ENCODE data around the gene KMO. TPM values are rescaled to one million over a fixed set of nuclear protein-coding genes. Genes with fewer than 3 reads are reported as not detected.

Gene KMO
- total RNA-seq, 1 donor from 2014 or later = 0.56 TPM

DNA sequence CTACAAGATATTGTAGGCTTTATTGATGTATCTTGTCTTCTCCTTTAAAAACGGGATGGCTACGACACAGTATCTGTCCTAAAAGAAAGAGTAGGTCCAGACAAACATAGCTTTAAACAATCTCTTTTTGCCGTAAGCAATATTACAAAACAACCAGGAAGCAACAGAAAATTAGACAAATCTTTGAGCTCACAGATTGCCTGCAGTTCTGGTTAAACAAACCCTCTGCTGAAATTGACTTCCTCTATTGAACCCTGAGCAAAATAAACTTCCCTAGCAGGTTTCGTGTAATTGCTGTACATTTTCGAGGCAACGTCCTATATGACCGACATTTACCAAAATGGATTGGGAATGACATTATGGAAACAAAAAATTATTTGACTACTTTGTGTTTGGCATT, 57.3 kb downstream of the KMO start:
- DNase-seq = no peak
- ATAC-seq (ENCODE audit: poor library complexity) = no peak
- intact Hi-C loops (cut with DNase I) = no loop called here

DNA sequence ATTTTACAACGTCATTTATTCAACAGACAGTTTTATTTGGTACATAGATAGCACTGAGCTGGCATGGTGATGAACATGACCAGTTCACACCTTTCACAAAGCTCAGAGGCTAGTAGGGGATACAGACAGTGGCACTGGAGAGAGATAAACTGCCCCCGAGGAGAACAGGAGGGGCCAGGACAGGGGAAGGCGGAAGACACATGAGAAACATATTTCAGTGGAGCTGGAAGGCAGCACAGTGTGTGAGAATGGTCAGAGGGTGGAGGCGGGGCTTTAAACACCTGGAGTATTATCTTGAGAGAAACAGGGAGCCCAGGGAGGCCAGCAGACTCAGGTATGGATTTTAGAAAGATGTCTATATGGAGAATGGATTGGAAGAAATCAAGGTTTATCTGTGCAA, 58.5 kb downstream of the KMO start:
- intact Hi-C loops (cut with DNase I) = no loop called here
- DNase-seq (no peak), ATAC-seq (ENCODE audit: poor library complexity) (no peak)

- intact Hi-C loops (cut with DNase I) = no loop called here
- DNase-seq = no peak
- ATAC-seq (ENCODE audit: poor library complexity) = no peak
Observed at GRCh38 chr1:241591317-241591716, 59.1 kb downstream of the KMO start.

- DNase-seq (no peak), ATAC-seq (ENCODE audit: poor library complexity) (no peak)
Observed at GRCh38 chr1:241591736-241592135, 59.6 kb downstream of the KMO start.

GRCh38 chr1:241592273-241592958, 60.2 kb downstream of the KMO start:
- DNase-seq = no peak
- ATAC-seq (ENCODE audit: poor library complexity) = no peak
- intact Hi-C loops (cut with DNase I) = no loop called here

More at GRCh38 chr1:241591736-241592135, 59.6 kb downstream of the KMO start:
- intact Hi-C loops (cut with DNase I) = no loop called here

DNA sequence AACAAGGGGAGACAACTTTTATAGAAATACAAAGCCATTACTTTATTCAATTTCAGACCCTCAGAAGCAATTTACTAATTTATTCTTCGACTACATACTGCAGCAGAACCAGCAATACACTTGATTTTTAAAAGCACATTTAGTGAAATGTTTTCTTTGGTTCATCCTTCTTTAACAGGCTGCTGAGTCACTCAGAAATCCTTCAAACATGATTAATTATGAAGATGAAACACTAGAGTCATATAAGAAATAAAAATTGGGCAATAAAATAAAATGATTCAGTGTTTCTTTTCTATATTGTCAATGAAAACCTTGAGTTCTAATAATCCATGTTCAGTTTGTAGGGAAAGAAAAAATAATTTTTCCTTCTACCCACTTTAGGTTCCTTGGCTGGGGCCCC, 61.0 kb downstream of the KMO start:
- no peak for DNase-seq
- ATAC-seq (ENCODE audit: poor library complexity) = no peak
- intact Hi-C loops (cut with DNase I) = no loop called here

- ATAC-seq (ENCODE audit: poor library complexity) = no peak
- intact Hi-C loops (cut with DNase I) = no loop called here
- no peak for DNase-seq
Observed at GRCh38 chr1:241596633-241597032, 64.5 kb downstream of the KMO start.

DNA sequence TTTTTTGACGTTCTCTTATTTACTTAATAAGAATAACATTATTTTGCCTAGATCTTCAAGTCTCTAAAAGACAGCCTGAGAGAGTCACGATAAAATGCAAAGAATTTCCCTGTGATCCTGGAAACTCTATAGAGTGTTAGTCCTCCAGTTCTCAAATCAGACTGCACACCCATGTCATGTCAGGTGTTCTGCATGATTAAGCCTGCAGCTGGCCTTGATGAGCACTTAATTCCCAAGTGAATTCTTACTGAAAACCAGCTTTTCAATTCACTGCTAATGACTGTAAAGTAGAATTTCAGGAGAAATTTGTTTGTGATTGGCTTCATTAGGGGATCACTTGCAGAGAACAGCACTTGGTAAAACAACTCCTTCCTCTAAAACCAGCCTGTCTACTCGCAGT, 66.1 kb downstream of the KMO start:
- intact Hi-C loops (cut with DNase I) = no loop called here
- no peak for ATAC-seq (ENCODE audit: poor library complexity)
- no peak for DNase-seq

- ATAC-seq (ENCODE audit: poor library complexity) (no peak), DNase-seq (no peak)
- intact Hi-C loops (cut with DNase I) = no loop called here
Observed at GRCh38 chr1:241600496-241600901, 68.3 kb downstream of the KMO start.

DNA sequence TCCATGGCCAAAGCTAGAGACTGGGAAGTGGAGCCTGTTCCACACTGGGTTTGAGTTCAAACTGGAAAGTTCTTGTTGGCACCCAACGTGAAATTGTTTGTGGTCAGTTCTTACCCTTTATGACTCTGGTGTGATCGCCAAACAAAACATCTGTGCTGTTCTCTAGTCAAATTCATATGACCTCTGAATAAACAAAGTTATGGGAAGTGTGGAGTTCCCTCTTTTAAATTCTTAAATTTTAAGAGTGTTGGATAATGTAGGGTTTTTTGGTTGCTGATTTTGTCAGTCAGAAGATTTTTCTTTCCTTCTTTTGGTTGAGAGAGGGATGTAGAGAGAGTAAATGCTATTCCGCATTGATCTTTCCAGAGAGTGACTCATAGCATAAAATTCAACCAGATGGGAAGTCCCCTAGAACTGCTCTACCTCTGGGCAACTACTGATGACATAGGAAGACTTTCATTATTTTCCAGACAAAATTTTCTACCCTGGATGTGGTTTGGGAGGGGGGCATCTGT, 71.6 kb downstream of the KMO start:
- intact Hi-C loops (cut with DNase I) = no loop called here
- DNase-seq = no peak
- peak; percentile 38 for ATAC-seq (ENCODE audit: poor library complexity)

DNA sequence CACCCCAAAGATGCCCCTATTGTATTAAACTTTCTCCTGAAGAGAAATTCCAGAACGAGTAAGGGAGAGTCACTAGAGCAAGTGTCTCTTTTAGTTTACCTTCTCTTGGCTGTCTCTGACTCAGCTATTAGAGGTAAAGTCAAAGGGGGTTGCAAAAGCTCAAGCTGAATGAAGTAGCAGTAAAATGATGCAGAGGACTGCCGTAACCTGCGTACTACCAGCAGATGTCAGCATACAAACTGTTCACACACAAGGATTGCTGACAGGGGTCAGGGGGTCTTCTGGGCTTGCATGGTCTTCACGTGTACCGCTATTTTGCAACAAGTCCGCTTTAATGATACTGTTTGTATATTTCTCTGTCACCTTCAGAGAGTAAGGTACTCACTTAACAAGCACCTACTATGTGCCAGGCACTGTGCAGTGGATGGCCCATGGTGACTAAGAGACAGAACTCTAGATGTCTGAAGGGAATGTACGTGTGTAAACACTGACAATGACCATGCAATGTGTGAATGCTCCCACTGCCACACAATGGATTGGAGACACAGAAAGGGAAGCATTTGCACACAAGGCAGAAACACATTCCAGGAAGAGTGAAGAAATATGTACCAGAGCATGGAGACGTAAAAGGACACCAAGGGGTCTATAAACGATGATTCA, 73.1 kb downstream of the KMO start:
- intact Hi-C loops (cut with DNase I) = no loop called here
- no peak for DNase-seq
- no peak for ATAC-seq (ENCODE audit: poor library complexity)

GRCh38 chr1:241606544-241606943, 74.4 kb downstream of the KMO start:
- DNase-seq (no peak), ATAC-seq (ENCODE audit: poor library complexity) (no peak)
- intact Hi-C loops (cut with DNase I) = no loop called here

DNA sequence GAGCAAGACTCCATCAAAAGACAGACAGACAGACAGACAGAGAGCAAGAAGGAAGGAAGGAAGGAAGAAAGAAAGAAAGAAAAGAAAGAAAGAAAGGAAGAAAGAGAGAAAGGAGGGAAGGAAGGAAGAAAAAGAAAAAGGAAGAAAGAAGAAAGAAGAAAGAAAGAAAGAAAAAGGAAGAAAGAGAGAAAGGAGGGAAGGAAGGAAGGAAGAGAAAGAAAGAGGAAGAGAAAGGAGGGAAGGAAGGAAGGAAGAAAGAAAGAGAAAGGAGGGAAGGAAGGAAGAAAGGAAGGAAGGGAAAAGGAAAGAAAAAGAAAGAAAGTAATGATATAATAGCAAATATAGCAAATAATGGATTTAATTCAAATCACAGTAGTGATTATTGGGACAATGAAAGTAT, 75.3 kb downstream of the KMO start:
- intact Hi-C loops (cut with DNase I) = no loop called here
- DNase-seq (no peak), ATAC-seq (ENCODE audit: poor library complexity) (no peak)

DNA sequence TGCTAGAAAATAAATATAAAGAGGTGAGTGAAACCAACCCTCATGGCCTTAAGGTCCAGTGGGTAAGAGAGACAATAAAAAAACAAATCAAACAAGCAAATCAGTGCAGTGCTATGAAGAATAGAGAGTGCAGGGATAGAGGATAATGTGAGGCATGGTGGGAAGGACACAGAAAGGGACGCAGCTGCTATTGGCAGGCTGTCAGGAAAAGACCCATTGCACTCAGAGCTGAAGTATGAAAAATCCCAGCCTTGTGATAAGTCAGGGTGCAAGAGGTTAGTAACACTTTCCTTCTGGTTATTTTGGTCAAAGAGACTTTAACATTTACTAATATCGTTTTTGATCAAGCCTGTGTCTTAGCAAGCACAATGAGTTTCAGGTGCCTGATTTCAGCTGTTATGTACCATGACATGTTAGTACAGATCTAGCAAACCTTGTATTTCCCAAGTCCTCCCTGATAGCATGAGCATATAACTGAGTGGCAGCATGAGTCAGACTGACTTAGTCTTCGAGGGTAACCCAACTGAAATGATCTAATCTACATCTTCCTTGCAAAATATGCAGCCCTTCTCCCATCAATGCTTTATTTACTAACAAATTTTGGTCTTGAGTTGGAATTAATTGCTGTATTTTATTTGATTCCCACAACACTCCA, 76.3 kb downstream of the KMO start:
- ATAC-seq (ENCODE audit: poor library complexity) (no peak), DNase-seq (no peak)
- intact Hi-C loops (cut with DNase I) = no loop called here

GRCh38 chr1:241610056-241610815, 78.1 kb downstream of the KMO start:
- intact Hi-C loops (cut with DNase I) = loop anchor here (10.0 kb wide), 2 partner anchors 225 to 385 kb away; partner anchors contain the start of gene MAP1LC3C
- DNase-seq (no peak), ATAC-seq (ENCODE audit: poor library complexity) (peak; percentile 89)

GRCh38 chr1:241611063-241611462, 78.9 kb downstream of the KMO start:
- ATAC-seq (ENCODE audit: poor library complexity) (peak; percentile 96), DNase-seq (no peak)
- intact Hi-C loops (cut with DNase I) = loop anchor here (10.0 kb wide), 2 partner anchors 224 to 384 kb away; partner anchors contain the start of gene MAP1LC3C

GRCh38 chr1:241611736-241612135, 79.6 kb downstream of the KMO start:
- ATAC-seq (ENCODE audit: poor library complexity) = no peak
- DNase-seq = no peak
- intact Hi-C loops (cut with DNase I) = loop anchor here (10.0 kb wide), 2 partner anchors 223 to 383 kb away; partner anchors contain the start of gene MAP1LC3C

- no peak for DNase-seq
- no peak for ATAC-seq (ENCODE audit: poor library complexity)
- intact Hi-C loops (cut with DNase I) = loop anchor here (10.0 kb wide), 2 partner anchors 222 to 382 kb away; partner anchors contain the start of gene MAP1LC3C
Observed at GRCh38 chr1:241612533-241613477, 80.6 kb downstream of the KMO start.

Measured in Right ventricle myocardium superior (tissue), 1 donor.